TTC549 (cell line): ENCODE results near the gene GAREM2.

Source experiments
- FAIRE-seq: peaks from 2 replicates; lab custom pipeline; 2012; peaks lifted over from hg19 to GRCh38; lab: Jason Lieb, UNC

The GAREM2 gene

GRCh38 chr2:26187537-26188104 is 14.7 kb downstream of the GAREM2 start:
- no peak for FAIRE-seq

GRCh38 chr2:26189123-26189522 is 16.2 kb downstream of the GAREM2 start:
- no peak for FAIRE-seq

GRCh38 chr2:26189751-26190150 is 16.9 kb downstream of the GAREM2 start:
- FAIRE-seq = no peak

DNA sequence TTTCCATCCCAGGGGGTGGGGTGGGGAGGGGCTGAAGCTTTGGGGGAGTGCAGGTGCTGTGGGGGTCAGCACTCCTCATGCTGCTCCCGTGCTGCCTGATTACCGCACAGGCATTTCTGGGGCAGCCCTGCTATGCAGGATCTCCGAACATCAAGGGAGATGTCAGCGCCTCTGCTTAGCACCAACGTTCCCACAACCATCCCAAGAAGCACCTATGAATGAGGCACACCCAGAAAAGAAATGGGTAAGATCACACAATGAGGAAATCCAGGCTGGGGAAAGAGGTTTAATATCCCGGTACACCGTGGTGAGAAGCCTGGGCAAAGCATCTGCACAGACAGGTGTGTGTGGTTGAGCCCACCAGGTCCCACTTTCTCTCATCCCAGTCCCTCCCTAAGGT is 17.5 kb downstream of the GAREM2 start:
- FAIRE-seq = no peak

DNA sequence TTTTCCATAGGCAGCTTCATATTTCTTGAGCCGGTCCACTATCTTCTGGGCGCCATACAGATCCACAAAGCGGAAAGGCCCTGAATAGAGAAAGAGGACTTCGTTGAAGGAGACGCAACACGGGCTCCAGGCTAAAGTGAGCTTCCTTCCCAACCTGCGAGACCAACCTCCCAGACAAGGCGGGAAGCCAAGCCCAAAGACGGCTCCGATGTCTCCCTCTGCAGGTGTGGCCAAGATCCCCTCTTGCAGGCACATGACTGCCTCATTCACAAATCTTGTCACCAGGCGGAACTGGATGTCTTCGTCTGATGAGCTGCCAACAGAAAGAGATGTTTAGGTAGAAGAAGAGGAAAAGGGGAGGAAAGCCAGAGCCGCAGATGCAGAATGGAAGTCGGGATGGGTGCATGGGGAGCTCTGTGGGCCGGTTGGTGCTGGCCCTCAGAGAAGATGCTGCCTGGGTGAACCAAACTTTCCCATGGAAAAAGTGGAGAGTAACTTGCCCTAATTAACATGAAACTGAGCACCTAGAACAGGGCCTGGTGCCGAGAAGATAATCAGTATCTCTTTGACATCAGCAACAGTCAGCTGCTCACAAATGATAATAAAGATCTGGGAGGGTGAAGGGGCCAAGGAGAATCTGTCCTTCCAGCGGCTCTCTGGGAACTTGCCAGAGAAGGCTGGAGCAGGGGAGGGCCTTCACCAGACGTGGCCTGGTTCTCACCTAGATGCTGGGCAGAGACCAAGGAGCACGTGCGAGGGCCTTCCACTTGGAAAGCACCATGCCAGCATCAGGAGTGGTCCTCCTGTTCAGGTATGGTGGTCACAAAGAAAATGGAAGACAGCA is 18.6 kb downstream of the GAREM2 start:
- FAIRE-seq = no peak

GRCh38 chr2:26193578-26194231 is 20.8 kb downstream of the GAREM2 start:
- FAIRE-seq = no peak

DNA sequence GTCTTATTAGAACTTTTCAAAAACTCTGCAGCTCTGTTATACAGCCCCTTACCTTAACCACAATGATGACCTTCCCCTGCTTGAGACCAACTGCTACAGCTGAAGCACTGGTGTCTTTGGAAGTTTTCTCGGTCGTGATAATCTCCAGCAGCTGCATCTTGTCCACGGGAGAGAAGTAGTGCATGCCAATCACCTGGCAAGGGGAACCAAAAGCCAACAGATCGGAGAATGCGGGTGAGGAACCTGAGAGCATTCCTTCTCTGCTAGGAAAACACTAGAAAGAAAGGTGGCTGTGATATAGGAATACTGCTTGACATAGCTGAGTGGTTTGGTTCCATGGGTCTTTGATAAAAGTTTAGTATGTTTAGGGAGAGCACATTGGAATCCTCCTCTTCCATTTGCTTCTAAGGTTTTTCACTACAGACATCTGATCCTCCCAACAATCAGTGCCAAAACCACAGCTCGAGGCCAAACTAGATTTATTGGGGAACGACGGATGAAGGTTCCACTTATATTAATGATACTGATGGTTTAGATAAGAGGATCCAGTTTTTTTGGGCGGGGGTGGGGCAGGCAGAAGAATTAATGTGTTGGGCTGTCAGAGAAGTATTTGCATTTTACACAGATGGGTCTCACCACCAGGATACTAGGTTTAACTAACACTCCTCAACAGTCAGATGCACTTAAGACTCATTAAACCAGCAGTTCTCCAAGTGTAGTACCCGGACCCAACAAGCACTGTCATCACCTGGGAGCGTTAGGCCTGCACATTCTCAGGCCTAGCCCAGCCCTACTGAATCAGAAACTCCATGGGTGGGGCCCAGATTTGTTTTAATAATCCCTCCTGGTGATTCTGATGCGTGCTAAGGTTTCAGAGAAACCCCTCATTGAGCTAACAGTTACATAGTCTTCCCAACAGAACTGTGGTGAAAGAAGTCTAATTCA is 22.4 kb downstream of the GAREM2 start:
- FAIRE-seq = no peak

DNA sequence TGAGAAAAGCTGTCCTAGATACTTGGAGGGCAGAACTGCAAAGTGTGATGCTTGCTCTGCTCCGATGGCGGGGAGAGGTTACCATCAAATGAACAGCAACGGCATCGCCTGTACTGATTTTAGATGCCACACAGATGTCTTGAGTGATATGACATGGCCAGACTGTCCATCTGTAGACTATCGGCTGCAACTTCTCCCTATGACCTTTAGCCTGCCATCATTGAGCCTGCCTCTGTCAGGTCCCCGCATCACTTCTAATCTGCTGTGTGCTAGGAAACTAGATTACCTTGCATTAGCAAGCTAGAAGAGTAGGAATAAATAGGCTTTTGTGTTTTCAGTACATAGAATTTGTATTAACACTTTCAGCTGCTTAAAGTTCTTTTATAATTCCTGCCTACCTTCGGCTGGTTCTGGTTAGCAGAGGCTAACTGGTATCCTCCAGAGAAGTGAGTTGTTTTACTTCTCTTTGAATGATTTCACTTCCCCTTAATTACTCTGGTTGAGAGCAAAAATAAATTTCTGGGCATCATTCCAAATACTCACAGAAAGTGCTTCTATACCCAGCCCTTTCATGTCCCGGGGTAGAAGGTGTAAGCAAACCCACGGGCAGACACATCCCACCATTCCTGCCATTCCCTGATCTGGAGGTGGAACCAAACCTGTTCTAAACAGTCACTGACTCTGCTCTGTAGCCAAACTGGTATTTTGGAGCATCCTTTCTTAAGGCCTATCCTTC is 24.0 kb downstream of the GAREM2 start:
- no peak for FAIRE-seq

DNA sequence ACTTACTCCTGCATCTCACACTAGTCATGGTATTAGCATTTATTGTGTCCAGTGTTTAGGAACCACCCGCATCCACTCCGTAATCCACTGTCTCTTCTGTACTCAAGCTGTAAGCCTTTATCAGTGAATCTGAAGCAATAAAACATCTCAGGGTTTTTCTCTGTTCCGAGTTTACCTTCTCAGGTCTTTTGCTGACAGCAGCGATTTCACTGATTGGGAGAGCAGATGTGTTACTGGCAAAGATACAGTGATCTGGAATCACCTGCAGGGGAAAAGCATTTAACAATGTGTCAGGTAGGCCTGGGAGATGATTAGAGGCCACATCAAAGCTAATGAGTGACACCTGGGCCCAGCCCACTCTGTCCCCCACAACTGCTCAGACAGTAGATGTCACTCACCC is 24.6 kb downstream of the GAREM2 start:
- no peak for FAIRE-seq

GRCh38 chr2:26202981-26203490 is 30.1 kb downstream of the GAREM2 start:
- no peak for FAIRE-seq

DNA sequence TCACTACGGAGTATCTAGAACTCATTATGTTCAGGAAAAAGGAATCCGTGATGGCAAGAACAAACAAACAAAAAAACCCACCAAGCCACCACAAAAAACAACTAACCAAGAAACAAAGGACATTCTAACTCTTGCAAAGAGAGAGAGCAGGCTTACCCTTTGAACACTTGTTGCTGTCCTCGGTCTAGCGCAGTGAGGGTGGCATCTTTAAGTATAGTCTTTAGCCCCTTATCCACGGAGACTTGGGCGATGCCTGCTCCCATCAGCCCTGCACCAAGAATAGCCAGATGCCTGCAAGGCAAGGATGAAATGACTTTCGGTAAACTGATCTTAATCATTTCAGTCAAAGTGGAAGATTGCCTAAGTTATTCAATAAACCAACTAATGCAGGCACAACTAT is 31.0 kb downstream of the GAREM2 start:
- no peak for FAIRE-seq

DNA sequence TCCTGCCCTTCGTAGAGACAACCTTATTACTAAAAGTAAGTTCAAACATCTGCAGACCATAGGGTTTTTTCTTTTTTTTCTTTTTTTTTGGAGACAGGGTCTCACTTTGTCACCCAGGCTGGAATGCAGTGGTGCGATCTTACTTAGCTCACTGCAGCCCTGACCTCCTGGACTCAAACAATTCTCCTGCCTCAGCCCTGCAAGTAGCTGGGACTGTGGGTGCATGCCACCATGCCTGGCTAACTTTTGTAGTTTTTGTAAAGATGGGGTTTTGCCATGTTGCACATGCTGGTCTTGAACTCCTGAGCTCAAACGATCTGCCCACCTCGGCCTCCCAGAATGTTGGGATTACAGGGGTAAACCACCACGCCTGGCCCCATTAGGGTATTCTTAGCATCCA is 39.1 kb downstream of the GAREM2 start:
- no peak for FAIRE-seq

DNA sequence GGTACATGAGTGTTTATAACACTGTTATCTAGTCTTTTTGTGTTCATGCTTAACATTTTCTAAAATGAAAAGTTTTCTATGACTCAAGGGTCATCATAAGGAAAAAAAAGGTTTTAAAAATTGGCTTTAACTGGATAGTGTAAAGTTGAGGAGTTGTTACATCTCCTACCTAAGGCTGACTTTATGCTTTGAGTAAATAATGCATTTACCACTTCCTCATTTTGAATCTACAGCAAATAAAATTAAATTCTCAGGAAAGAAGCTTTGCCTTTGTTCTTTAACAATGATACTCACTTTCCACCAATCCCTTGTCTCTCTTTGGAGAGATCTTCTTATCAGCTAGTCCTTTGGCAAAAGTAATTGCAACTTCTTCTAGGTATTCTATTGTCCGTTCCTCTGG is 41.9 kb downstream of the GAREM2 start:
- FAIRE-seq = no peak

- FAIRE-seq = no peak
Measured at GRCh38 chr2:26215833-26216232, 42.9 kb downstream of the GAREM2 start.

DNA sequence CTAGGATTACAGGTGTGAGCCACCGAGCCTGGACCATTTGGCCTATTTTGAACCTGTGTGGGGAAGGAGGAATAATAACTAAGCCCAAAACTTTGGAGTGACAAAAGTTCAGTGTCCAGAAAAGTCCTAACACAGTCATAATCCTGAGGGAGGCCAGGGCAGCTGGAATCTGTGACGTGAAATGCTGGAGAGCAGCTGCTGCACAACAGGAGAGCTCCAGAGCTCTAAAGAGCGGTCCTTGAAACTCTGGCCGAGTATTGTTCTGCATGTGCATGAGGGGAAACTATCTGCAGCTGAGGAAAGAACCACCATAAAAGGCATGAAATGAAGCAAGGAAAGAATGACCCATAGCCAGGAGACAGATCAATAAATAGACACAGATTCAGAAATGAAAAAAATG is 43.7 kb downstream of the GAREM2 start:
- FAIRE-seq = no peak

DNA sequence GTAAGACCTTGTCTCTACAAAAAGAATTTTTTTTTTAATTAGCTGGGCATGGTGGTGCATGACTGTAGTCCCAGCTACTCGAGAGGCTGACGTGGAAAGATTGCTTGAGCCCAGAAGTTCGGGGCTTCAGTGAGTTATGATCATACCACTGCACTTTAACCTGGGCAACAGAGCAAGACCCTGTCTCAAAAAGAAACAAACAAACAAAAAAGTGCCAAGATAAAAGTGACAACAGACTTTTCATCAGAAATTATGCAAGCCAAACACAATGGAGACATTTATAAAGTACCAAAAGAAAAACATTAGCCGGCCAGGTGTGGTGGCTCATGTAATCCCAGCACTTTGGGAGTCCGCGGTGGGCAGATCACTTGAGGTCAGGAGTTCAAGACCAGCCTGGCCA is 44.8 kb downstream of the GAREM2 start:
- FAIRE-seq = no peak

DNA sequence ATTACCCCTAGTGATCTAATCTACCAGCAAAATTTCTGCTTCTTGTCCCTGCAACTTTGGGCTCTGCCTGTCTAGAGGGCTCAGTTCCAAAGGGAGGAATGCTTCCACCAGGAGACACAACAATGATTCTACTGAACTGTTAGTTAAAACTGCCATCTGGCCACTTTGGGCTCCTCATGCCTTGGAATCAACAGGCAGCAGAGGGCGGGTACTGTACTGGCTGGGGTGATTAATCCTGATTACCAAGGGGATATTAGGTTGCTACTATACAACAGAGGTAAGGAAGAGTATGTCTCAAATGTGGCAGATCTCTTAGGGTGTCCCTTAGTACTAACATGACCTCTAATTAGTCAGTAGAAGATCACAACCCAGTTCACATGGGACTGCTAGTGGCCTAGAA is 50.1 kb downstream of the GAREM2 start:
- FAIRE-seq = no peak

DNA sequence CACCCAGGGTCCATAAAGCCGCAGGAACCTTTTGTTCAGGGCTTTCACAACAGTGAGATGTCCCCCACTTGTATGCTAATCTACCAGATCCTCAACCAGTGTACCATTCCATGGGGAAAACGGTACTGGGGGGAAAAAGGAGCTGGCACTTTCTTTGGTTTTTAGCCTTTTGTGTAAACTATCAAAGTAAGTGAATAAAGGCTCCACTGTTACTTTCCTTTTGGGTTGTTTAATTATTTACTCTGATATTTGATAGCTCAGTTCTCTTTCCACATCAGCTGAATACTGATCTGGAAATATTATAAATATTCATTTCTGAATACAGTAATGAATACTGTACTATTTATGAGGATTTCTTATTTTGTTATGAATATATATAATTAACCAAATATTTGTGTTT is 51.2 kb downstream of the GAREM2 start:
- FAIRE-seq = no peak

- FAIRE-seq = peak; percentile 55
Measured at GRCh38 chr2:26229595-26229994, 56.7 kb downstream of the GAREM2 start.

DNA sequence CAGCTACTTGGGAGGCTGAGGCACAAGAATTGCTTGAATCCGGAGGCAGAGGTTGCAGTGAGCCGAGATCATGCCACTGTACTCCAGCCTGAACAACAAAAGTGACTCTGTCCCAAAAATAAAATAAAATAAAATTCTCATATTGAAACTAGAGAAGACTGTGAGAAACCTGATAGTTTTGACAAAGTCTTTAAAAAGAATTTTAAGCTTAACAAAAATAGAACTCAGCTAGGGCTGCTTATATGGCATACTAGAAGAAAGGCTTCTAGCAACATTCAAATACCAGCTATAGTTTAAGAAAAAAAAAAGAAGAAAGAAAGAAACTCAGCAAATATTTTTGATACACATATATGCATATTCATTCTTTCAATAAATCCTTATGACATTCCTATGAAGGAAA is 57.9 kb downstream of the GAREM2 start:
- no peak for FAIRE-seq

GRCh38 chr2:26235089-26235488 is 62.2 kb downstream of the GAREM2 start:
- no peak for FAIRE-seq

- no peak for FAIRE-seq
Measured at GRCh38 chr2:26237868-26238267, 65.0 kb downstream of the GAREM2 start.
